GM18502 (cell line): ENCODE data around the gene IMMP1L.

Source experiments
- ATAC-seq: cut with Tn5 transposase; IDR thresholded peaks from one replicate; pipeline ENCODE4 v1.9.1; 2021; ENCODE audit warnings: mild to moderate bottlenecking; ENCODE audit not compliant: unreplicated experiment, poor library complexity

IMMP1L gene

GRCh38 chr11:31478223-31478590 is 31.2 kb downstream of the IMMP1L start:
- no peak for ATAC-seq

GRCh38 chr11:31477528-31478222 is 31.7 kb downstream of the IMMP1L start:
- no peak for ATAC-seq

- no peak for ATAC-seq
Measured at GRCh38 chr11:31474083-31474482, 35.3 kb downstream of the IMMP1L start.

GRCh38 chr11:31464436-31464835 is 45.0 kb downstream of the IMMP1L start:
- no peak for ATAC-seq

GRCh38 chr11:31455177-31455576 is 54.2 kb downstream of the IMMP1L start:
- no peak for ATAC-seq

GRCh38 chr11:31450841-31451240 is 58.6 kb downstream of the IMMP1L start:
- no peak for ATAC-seq

- no peak for ATAC-seq
Measured at GRCh38 chr11:31449040-31449439, 60.4 kb downstream of the IMMP1L start.

GRCh38 chr11:31445621-31446020 is 63.8 kb downstream of the IMMP1L start:
- no peak for ATAC-seq

GRCh38 chr11:31443802-31444201 is 65.6 kb downstream of the IMMP1L start:
- ATAC-seq: no peak

- no peak for ATAC-seq
Measured at GRCh38 chr11:31442086-31442485, 67.3 kb downstream of the IMMP1L start.

- no peak for ATAC-seq
Measured at GRCh38 chr11:31441296-31441695, 68.1 kb downstream of the IMMP1L start.

GRCh38 chr11:31437742-31438435 is 71.5 kb downstream of the IMMP1L start:
- ATAC-seq: no peak

- no peak for ATAC-seq
Measured at GRCh38 chr11:31433851-31434250, 75.6 kb downstream of the IMMP1L start.

- no peak for ATAC-seq
Measured at GRCh38 chr11:31424652-31425051, 84.8 kb downstream of the IMMP1L start.

- ATAC-seq: no peak
Measured at GRCh38 chr11:31422703-31423102, 86.7 kb downstream of the IMMP1L start.

- ATAC-seq: no peak
Measured at GRCh38 chr11:31421820-31422219, 87.6 kb downstream of the IMMP1L start.

GRCh38 chr11:31419669-31420068 is 89.8 kb downstream of the IMMP1L start:
- ATAC-seq: no peak

GRCh38 chr11:31419138-31419537 is 90.3 kb downstream of the IMMP1L start:
- ATAC-seq: no peak

- ATAC-seq: no peak
Measured at GRCh38 chr11:31417816-31418215, 91.6 kb downstream of the IMMP1L start.

- no peak for ATAC-seq
Measured at GRCh38 chr11:31417357-31417756, 92.1 kb downstream of the IMMP1L start.

GRCh38 chr11:31415435-31415834 is 94.0 kb downstream of the IMMP1L start:
- ATAC-seq: no peak

- no peak for ATAC-seq
Measured at GRCh38 chr11:31414338-31414737, 95.1 kb downstream of the IMMP1L start.
